HG02678 (cell line): Measurements from ENCODE around the gene RUNX2.
"Not testable (repeated sequence)": the region's sequence is repeated elsewhere in the genome, so short reads cannot be mapped to it uniquely, and the experiment has no call there.

Source experiments
- ATAC-seq: cut with Tn5 transposase; IDR thresholded peaks from one replicate; pipeline ENCODE4 v1.9.1; 2021; ENCODE audit warnings: mild to moderate bottlenecking, moderate library complexity; ENCODE audit not compliant: unreplicated experiment

The RUNX2 gene

DNA sequence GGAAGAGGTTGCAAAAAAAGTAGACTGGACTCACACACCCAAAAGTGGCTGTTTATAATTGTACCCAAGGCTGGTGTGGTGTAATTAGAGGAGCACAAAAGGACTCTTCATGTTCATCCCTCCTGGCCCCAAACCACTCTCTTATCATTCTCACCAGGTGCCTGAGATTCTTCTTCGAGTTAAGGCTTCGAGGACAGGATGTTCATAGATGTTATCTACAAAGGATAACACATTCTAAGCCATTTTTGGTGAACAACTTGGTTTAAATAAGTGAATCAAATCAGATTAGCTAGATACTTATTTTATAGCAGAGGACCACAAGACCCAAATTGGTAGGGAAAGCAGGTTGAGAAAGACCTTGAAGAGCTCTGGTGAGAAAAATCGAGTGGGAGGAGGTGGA lies 122.7 kb downstream of the RUNX2 start:
- no peak for ATAC-seq

DNA sequence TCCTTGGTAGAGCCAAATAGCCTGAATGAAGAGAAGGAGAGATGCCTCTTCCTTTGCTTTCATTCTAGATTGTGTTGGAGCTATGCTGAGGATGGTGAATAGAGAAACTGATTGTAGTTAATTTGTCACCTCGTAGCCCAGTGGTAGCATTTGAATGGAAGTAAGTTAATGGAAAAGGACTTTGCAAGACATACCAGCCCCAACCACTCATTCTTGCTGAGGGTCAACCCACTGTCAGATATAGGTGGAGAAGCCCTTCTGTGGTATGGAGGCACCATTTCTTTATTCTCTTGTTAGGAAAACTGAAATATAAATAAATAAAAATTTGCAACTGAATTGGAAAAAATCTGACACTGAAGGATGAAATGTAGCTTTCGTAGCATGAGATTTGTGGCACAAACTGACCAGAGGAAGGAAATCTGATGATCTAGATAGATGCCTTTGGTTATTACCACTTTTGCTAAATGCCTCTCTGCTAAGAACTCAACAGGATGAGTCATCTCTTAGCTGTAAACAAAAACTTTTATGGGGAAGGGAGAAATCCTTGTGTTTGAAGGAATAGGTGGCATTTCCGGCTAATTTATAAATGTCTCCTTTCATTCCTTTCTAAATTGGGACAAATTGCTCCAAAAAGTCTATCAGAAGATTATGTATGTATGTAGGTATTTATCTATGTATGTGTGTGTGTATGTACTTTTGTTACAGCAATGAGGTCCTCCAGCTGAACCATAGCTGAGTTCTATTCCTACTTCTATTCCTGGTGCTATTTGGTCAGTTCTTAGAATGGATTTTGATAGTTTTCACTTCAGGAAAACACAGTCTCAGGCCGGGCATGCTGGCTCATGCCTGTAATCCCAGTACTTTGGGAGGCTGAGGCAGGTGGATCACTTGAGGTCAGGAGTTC lies 126.1 kb downstream of the RUNX2 start:
- ATAC-seq = no peak

DNA sequence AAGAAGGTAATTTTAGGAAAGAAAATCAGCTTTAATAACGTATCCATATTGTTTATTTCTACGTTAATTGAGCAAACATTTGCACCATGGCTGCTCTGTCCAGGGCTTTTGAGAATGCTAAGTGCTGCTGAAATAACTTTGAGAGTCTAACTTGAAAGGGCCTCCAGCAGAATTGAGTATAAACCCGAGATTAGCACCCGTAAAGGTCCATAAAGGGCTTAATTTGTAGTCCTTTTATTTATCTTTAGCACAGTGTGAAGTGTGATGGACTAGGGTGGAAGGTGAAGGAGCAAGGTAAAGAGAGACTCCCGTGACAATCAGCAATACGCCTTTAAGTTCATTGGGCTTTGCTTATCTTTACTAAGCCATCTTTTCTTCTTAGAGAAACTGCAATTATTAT lies 127.3 kb downstream of the RUNX2 start:
- no peak for ATAC-seq

DNA sequence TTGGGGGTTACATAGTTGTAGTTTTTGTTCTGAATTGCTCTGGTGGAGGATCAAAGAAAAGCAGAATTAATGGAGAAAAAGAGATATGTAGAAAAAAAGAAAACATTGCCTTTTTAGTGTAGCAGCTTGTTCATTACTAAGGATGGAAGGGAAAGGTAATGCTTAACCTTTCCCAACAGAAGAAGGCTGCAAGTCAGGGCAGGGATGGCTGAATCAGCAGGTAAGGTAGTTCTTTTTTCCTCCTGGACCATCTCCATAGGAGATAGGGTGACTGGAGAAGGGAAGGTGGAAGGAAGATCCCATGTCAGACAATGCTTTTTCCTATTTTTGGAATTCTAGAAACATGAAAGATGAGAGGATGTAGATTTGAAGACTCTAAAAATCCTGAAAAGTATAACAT lies 129.0 kb downstream of the RUNX2 start:
- ATAC-seq = no peak

DNA sequence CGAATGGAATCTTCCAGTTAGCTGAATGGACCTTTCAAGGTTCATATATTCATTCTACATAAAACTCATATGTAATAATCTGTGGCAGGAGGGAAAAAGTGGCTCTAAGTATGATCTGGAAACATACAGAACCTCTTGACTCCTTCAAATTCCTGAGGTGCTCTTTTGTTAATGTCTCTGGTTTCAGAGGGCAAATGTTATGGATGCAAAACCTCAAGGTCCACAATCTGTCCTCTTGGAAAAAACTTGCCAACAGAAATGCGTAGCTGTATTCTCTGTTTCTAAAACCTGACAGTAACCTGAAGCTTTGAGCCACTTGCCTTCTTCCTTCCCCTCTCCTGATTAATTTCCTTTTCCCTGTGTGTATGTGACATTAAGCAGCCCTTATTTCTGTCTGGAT lies 130.5 kb downstream of the RUNX2 start:
- ATAC-seq = no peak

DNA sequence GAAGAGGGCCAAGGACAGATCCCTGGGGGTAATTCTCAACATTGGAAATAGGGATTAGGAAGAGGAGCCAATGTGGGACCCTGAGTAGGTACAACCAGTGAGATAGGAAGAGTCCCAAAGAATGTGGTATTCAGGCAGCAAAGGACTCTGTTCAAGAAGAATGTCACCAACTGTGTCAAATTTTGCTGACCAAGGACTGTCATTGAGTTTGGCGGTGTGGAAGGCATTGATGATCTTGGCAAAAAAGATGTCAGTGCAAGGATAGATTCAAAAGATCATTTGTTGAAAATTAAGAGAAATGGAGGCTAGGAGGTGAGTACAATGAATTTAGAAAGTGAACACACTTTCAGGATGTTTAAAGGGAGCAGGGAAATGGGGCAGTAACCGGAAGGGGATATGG lies 132.0 kb downstream of the RUNX2 start:
- ATAC-seq = no peak

DNA sequence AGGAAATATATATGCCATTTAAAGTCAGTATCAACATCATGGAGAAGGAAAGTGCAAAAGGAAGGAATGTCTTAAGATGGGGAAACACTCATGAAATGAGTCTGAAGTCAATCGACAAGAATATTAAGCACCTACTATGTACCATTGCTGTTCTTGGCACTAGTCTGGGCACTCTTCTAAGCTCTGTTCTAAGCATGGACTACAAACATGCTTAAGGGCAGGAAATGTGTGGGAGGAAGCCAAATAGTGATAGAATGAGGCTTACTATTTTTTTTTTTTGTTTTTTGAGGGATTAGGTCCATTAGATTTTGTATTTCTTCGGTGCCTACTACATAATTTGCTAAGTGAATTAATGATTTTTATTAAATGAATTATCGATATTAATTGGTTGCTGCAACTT lies 133.4 kb downstream of the RUNX2 start:
- ATAC-seq = no peak

DNA sequence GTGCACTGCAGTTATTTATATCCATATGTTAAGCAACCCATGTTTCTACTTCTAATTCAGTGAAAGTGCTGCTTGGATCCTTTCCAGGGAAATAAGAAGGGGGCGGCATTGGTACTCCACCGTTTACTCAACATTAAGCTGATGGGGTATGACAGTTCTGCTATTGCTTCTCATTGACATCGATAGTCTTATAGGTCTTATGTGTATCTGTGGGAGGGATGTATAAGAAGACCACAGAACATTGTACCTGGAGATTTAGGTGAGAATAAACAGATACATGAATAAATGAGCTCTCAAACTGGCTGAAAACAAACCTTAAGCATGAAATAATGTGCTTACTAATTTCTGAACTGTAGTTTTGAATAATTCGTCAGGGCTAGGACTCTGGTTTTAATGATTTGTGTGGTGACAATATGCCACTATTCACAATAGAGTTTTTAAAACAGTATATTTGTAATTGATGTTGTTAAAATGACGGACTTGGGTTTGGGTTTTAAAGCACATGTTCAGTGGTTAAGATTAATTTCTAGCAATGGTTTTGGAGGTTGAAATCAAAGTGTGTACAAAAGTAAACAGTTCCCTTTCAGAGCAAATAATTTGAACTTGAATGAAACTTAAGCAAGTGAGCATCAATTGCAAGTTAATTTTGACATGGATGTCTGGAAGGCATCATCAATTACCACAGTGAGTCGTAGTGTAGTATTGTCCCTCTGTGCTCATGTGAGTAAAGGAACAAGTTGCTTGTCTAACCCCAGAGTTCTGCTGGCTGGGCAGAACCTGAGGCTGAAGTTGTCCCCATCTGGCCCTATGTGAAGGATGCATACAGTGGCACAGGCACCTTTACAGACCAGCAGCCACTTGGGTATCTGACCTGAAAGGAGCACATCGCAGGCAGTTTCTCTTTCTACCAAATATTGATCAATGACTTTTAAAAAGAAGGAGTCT lies 134.3 kb downstream of the RUNX2 start:
- no peak for ATAC-seq

DNA sequence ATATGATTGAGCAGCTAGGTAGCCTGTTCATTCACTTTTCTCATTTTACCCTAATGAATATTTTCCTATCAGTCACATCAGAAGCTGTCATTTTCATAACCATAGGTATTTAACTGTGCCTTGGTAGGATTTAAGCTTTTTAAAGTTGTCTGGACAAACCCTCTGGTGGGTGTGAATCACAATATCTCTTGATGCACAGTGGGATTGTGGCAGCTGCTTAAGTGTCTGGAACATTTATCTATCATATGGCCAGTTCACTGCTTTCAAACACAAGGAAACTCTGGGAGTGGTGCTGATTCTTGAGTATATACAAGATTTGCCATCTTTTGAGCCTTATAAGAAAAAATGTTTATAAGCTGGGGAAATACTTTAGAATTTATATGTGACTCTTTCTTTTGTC lies 136.6 kb downstream of the RUNX2 start:
- ATAC-seq = no peak

DNA sequence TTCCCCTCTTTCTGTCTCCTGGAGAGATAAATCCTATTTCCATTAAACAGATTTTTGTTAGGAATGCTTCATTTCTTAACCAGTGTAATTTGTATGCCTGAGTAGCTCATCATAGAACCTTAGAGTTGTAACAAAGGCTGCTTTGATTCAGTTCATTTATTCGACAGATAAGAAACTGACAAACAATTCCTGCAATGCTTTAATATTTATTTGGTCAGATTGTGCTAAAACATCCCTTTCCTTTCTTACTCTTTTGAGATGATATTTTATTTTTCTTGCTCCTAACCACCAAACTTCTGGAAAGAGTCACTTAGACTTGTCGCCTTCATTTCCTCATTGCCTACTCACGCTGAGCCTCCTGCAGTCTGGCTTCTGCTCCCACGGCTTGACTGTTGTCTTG lies 138.6 kb downstream of the RUNX2 start:
- no peak for ATAC-seq

DNA sequence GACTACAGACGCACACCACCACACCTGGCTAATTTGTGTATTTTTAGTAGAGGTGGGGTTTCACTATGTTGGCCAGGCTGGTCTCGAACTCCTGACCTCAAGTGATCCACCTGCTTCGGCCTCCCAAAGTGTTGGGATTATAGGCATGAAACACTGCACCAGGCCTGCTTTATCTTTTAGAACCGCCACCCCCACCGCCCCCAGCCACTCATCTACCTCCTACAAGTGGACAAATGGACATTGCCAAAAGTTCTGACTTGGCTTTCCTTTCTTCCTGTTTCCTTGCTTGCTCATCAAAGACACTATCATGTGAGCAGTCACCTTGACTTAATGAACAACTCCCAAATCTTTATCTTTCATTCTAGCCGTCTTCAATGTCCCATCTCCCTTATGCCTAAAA lies 139.3 kb downstream of the RUNX2 start:
- not testable (repeated sequence) for ATAC-seq

DNA sequence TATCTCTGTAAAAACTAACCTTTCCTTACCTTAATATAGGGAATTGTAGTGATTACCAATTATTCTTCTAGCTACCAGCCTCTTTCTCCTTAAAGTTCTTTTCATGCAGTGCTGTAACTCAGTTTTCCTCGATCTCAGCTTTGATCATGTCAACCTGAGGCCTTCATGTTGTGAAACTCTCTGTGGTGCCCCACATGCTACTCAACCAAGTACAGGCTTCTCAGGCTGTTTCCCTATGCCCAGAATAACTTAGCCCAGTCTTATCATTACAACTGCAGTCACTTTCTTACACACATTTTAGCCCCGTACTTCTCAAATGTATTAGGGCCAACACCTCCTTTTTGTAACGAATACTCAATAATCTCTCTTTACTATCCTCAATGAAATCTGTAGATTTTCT lies 139.7 kb downstream of the RUNX2 start:
- no peak for ATAC-seq

DNA sequence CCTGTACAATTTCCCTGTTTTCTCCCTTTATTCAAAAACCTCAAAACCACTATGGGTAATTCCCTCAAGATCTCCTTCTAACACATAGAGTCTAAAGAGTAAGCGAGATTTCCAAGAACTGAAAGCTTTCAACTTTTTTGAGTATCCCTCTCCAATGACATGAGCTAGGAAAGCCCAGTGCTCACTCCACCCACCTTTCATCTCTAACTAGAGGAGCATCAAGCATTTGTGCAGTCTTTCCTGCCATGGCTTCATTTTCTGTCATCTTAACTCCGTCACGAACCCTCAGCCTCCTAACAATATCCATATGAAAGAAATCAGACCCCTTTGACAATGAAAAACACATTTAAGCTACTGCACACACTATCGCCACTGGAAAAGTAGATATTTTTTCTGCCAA lies 141.5 kb downstream of the RUNX2 start:
- ATAC-seq = no peak

DNA sequence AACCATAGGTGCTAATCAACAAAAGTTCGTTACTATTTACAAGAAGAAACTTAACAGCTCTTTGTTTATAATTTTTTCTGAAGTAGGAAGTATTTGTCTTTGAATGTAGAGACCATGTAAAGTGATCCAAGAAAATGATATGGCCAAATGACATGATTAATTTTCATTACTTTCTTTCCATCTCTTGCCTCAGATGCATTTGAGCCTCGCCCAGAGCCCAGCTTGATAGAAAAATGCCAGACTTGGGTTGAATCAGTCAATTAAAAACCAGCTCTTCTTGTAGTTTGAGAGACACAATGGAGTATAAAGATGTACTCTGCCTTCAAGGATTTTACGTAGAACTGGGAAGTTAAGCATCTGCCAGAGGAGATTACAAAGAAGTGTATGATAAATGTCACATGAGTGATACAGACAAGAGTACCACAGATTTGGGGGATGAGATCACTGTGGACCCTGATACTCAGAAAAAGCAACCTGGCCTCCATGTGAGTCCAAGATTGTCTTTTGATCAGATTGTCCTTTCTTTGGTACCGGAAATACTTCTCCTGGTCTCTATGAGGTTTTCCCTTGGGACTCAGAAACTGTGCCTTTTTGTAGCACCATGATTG lies 142.1 kb downstream of the RUNX2 start:
- ATAC-seq = no peak

DNA sequence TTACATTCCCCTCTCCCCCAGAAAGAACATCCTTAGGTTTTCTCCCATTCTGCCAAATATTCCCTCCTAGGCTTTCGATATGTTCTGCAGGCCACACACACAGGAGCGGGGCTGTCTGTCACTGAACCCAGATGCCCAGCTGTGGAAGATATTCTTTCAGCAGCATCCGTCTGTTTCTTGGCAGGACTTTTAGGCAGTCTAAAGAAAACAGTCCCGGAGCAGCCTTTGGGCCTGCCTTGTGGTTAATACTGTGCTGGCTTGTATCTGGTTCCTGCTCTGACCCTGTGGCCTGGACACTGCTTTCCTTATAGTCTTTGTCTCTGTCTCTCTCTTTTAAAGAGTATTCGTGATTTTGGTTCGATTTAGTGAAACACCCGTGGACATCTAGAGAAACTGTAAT lies 144.3 kb downstream of the RUNX2 start:
- ATAC-seq = no peak

DNA sequence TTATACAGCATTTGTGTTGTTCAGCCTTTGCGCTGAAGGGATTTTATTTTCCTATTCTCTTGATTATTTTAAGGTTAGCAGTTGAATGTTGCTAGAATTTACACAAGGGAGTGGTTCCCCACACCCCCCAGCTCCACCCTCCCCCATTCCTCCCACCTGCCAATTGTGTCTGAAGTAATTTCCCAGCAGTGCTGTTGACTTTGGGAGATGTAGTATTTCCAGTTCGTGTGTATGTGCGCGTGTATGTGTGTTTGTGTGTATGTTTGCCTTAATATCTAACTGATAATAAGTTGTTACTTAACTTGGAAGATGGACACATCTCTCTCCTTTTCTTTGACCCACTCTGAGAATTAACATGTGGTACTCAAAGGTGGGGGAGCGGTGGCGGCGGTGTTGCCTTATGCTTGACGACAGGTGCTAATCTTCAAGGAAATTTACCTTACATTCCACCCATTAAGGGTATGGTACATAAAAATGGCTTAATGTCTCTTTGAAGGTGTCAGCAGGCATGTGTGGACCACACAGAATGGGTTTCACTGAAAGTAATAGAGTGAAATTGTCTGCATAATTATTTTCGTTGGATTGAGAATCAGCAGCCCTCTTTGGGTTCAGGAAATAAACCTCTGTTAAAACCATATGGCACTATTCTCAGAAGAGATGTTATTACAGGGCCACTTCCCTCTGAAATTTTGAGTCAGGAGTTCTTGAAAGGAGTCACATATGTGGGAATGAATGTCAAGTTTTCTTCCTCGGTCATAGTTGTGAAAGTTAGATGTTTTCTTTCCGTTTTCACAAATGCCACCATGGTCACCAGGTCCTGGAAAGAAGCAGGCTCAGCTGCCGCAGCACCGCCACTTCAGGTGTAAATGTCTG lies 145.2 kb downstream of the RUNX2 start:
- no peak for ATAC-seq

DNA sequence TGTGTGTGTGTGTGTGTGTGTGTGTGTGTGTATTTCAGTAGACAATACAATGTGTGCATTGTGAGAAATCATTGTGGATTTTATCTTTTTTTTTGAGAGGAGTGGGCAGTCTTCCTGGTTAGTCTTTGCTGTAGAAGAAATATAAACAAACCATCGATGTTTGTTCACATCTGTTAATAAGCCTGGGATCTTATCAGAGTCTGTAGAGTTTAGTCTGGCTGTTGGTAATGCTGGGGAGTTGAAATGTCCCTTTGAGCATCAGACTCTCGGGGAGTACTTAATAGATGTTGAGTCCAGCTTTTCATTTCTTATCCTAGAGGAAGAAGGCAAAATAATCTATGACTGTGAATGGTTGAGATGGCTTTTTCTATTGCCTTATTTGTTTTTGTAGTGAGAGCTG lies 146.2 kb downstream of the RUNX2 start:
- no peak for ATAC-seq

DNA sequence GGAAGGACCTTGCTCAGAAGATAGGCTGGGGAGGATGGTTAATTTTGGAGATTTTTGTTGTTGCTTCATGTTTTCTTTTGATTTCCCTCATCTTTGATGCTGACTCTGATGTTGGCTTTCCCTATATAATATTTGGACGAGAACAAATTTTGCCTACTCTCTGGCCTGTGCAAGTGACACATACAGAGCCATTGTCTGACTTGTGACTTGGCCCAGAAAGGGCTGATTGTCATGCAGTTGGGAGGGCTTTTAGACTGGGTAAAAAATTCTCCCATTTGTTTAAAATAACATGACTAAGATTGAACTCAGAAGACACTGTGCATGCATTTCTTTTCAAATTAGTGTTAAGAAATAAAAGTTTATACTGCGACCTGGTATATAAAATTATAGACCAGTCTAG lies 148.2 kb downstream of the RUNX2 start:
- ATAC-seq = no peak

DNA sequence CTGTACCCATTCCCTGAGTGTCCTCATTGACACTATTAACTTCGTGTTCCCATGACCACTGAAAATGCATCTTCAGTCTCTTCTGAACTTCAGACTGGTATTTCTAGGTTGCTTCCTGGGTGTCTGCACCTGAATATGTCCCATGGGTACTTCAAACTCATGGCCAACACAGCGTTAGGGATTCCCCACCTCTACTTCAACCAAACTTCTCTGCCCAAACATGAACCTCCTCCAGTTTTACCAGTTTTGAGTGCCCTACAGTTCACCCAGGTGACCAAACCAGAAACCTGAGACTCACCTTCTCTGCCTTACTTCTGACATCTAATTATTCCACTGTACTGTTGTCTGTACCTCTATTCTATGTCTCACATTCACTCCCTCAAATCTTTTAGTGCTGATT lies 149.1 kb downstream of the RUNX2 start:
- no peak for ATAC-seq

DNA sequence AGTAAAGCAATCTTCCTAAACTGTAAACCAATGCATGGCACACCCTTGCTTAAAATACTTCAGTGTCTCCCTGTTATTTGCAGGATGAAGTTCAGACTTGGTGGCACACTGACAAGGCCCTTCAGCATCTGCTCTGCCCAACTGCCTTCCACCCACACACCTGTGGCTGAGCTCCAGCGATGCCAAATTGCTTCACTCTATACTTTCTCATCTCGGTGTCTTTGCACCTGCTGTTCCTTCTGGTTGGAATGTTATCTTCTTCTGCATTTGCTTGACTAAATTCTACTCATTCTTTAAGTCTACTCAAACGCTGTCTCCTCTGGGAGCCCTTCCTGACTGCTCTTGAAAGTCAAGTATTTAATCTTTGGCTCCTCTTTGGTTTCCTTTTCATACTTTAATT lies 149.7 kb downstream of the RUNX2 start:
- no peak for ATAC-seq

DNA sequence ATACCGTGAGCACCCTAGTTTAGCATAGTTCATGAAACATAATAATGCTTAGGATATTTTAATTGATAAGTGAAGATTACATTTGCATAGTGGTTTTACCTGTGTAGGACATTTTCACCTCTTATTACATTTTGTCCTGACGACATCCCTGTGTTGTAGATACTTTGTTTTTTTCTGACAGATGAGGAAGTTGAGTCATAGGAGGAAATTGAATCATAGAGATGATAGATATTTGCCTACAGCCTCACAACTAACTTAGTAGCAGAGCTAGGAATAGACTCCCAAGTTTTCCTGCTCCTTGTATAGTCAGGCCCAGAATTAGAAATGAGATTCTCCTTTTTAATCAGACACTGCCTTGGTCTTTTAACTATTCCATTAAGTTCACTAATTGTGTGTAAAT lies 150.1 kb downstream of the RUNX2 start:
- no peak for ATAC-seq
